Upper lobe of left lung (tissue), 6 donors: ENCODE results near the gene DSC2. TPM values are rescaled to one million over a fixed set of nuclear protein-coding genes. Genes with fewer than 3 reads are reported as not detected.

Experiments used
- ATAC-seq, 2 donors: fragments of 200-7000 bp; cut with Tn5 transposase; one replicate each; pipeline ENCODE4 v1.9.1; 2022; ENCODE audit warnings: mild to moderate bottlenecking in 2 of 2, moderate library complexity in 2 of 2; ENCODE audit not compliant: low FRiP score in 2 of 2
- DNase-seq, 2 donors: peaks; one replicate each; pipeline ENCODE4 v3.0.0-alpha.2; 2019 to 2020
- H3K27ac ChIP-seq, 4 donors: fragments of 200-600 bp; sonication (generic); one replicate each; pipeline ENCODE4 v1.5.1; 2016 to 2019
- H3K27me3 ChIP-seq, 4 donors: fragments of 200-600 bp; sonication (generic); one replicate each; pipeline ENCODE4 v1.5.1; 2017 to 2019
- H3K36me3 ChIP-seq, 4 donors: fragments of 200-600 bp; sonication (generic); one replicate each; pipeline ENCODE4 v1.5.1; 2016 to 2019
- H3K4me1 ChIP-seq, 4 donors: fragments of 200-600 bp; sonication (generic); one replicate each; pipeline ENCODE4 v1.5.1; 2018 to 2019
- H3K4me3 ChIP-seq, 4 donors: fragments of 200-600 bp; sonication (generic); one replicate each; pipeline ENCODE4 v1.5.1; 2017 to 2019; ENCODE audit warnings: mild to moderate bottlenecking in 2 of 4, moderate library complexity in 1 of 4
- H3K9me3 ChIP-seq, 4 donors: fragments of 200-600 bp; sonication (generic); one replicate each; pipeline ENCODE4 v1.5.1; 2018 to 2019
- EP300 ChIP-seq, 4 donors: sonication (generic); formaldehyde crosslinking; IDR thresholded peaks; one replicate each; pipeline ENCODE4 v1.5.1; 2017; ENCODE audit warnings: antibody characterized with exemption in 4 of 4, control low read depth in 2 of 4
- POLR2A ChIP-seq, 4 donors: fragments of 450-650 bp; IDR thresholded peaks; one replicate each; pipeline ENCODE4 v1.5.1; 2016 to 2017; ENCODE audit warnings: antibody characterized with exemption in 4 of 4, mild to moderate bottlenecking in 2 of 4
- POLR2AphosphoS5 ChIP-seq, 2 donors: sonication (generic); formaldehyde crosslinking; IDR thresholded peaks; one replicate each; pipeline ENCODE4 v1.5.1; 2017; ENCODE audit warnings: antibody characterized with exemption in 2 of 2
- WGBS, 2 donors: methylation state at CpG; one replicate each; pipeline ENCODE4 v1.1.5; 2017 to 2018; 5-methylcytosine and 5-hydroxymethylcytosine counted together
- total RNA-seq, 6 donors: library from RNA; depleted of rRNA in 4 of 6; stranded (reverse); fragments of >200 nt in 4 of 6; gene quantifications; one replicate each; pipeline versions ENCODE4 v1.1.0 to v1.2.1, GENCODE V29; 2016 to 2021
- TF ChIP-seq, protein P1 (sequence below), 6 experiments: fragments of 450-650 bp in 4 of 6; fragments of 200-600 bp in 2 of 6; sonication (generic) in 2 of 6; IDR thresholded peaks; one replicate each; pipeline ENCODE4 v1.5.1; 2016 to 2019; ENCODE audit warnings: antibody characterized with exemption in 6 of 6
- donor health status: DM: no; HTN: no; CAD: no; lungs with moderate emphysema.
- donor health status: DM: no; HTN: yes; CAD: no; lungs with severe emphysema.

Gene DSC2
- total RNA-seq, 6 donors from 2014 or later, result 2.1 to 19.5 (median 13.2) TPM

- Histone ChIP-seq H3K4me3 (no peak overlapping the region), H3K36me3 (no peaks in the 10 kb centered on the region), H3K27me3 (no peaks in the 10 kb centered on the region), H3K27ac (no peak overlapping the region), H3K4me1 (no peaks in the 10 kb centered on the region), H3K9me3 (no peaks in the 10 kb centered on the region)
- TF ChIP-seq POLR2A (IDR thresholded peaks at IDR 0.05), result no peak
- TF ChIP-seq, protein P1, sequence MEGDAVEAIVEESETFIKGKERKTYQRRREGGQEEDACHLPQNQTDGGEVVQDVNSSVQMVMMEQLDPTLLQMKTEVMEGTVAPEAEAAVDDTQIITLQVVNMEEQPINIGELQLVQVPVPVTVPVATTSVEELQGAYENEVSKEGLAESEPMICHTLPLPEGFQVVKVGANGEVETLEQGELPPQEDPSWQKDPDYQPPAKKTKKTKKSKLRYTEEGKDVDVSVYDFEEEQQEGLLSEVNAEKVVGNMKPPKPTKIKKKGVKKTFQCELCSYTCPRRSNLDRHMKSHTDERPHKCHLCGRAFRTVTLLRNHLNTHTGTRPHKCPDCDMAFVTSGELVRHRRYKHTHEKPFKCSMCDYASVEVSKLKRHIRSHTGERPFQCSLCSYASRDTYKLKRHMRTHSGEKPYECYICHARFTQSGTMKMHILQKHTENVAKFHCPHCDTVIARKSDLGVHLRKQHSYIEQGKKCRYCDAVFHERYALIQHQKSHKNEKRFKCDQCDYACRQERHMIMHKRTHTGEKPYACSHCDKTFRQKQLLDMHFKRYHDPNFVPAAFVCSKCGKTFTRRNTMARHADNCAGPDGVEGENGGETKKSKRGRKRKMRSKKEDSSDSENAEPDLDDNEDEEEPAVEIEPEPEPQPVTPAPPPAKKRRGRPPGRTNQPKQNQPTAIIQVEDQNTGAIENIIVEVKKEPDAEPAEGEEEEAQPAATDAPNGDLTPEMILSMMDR (IDR thresholded peaks at IDR 0.05), result no peak
- TF ChIP-seq EP300 (IDR thresholded peaks at IDR 0.05), result no peak
- TF ChIP-seq POLR2AphosphoS5 (IDR thresholded peaks at IDR 0.05), result no peak
- DNase-seq, result no peak
- ATAC-seq, result no peak
- WGBS, 2 donors, result 80 to 84% methylated on average over 2 of the region's 2 CpGs
These were observed 14.8 kb upstream of the DSC2 start for GRCh38 chr18:31116853-31117595.

- Histone ChIP-seq H3K27me3 (no peaks in the 10 kb centered on the region), H3K4me3 (no peak overlapping the region), H3K4me1 (no peaks in the 10 kb centered on the region), H3K27ac (no peak overlapping the region), H3K9me3 (no peaks in the 10 kb centered on the region), H3K36me3 (no peaks in the 10 kb centered on the region)
- TF ChIP-seq POLR2A (IDR thresholded peaks at IDR 0.05) (no peak), EP300 (IDR thresholded peaks at IDR 0.05) (no peak), POLR2AphosphoS5 (IDR thresholded peaks at IDR 0.05) (no peak)
- TF ChIP-seq, protein P1 (IDR thresholded peaks at IDR 0.05), result no peak
- no peak for ATAC-seq
- DNase-seq, result no peak
- WGBS, 2 donors, result 87 to 89% methylated on average over 2 of the region's 2 CpGs
These were observed 10.6 kb upstream of the DSC2 start for GRCh38 chr18:31112804-31113203.

DNA sequence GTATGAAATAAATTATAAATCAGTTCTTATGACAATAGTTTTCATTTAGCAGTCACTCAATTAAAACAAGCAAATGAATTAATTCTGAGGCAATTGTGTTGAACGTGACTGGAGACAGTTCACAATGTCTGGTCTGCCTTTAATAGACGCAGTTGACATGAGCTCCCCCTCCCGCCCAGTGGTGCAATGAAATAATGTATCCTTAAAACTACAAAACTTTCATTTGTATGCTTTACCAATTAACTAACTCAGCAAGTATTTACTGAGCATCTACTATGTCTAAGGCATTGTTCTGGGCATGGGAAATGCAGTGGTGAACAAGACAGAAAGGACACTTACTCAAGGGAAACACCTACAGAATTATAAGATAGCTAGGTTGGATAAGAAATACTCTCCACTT, 3.5 kb upstream of the DSC2 start:
- ATAC-seq (no peak), DNase-seq (no peak)
- no peak for TF ChIP-seq POLR2AphosphoS5 (IDR thresholded peaks at IDR 0.05)
- TF ChIP-seq POLR2A (IDR thresholded peaks at IDR 0.05), result no peak
- TF ChIP-seq EP300 (IDR thresholded peaks at IDR 0.05), result no peak
- TF ChIP-seq, protein P1 (IDR thresholded peaks at IDR 0.05), result no peak
- WGBS, 2 donors, result 90 to 94% methylated on average over 3 of the region's 3 CpGs
- Histone ChIP-seq H3K9me3 (no peaks in the 10 kb centered on the region), H3K27me3 (no peaks in the 10 kb centered on the region), H3K4me1 (peaks cover 0 to 13% (median 6%) of the 10 kb centered on the region in 4 donors), H3K27ac (no peak overlapping the region), H3K36me3 (no peaks in the 10 kb centered on the region), H3K4me3 (no peak overlapping the region)

- no peaks in the 10 kb centered on the region for H3K9me3 ChIP-seq
- H3K36me3 ChIP-seq, result no peaks in the 10 kb centered on the region
- TF ChIP-seq, protein P1 (IDR thresholded peaks at IDR 0.05), result no peak
- TF ChIP-seq POLR2AphosphoS5 (IDR thresholded peaks at IDR 0.05) (no peak), POLR2A (IDR thresholded peaks at IDR 0.05) (no peak), EP300 (IDR thresholded peaks at IDR 0.05) (no peak)
- no peak for DNase-seq
- no peak for ATAC-seq
- H3K4me1 ChIP-seq, result peaks cover 0 to 13% (median 6%) of the 10 kb centered on the region in 4 donors
- no peaks in the 10 kb centered on the region for H3K27me3 ChIP-seq
- H3K4me3 ChIP-seq, result no peak overlapping the region
- H3K27ac ChIP-seq, result no peak overlapping the region
- 46 to 65% methylated on average over 3 of the region's 3 CpGs for WGBS, 2 donors
These were observed 2.2 kb upstream of the DSC2 start for GRCh38 chr18:31104444-31104843.

DNA sequence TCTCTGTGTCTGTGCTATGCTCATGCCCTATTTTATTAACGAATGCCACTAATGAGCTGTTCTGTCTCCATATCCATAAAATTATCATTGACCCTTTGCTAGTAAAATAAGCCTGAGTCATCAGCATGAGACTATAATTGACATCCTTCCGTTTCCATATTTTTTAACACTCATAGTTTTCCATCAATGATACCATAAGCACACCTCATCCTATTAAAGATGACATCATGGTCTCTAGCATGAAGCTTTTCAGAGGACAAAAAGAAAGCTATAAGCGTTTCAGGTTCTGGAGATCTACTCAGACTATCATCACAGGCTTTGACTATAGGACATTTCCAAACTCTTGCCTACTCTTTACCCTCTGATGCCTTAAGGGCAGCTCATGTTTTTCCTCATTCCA, 1.2 kb upstream of the DSC2 start:
- H3K27ac ChIP-seq, result no peak overlapping the region
- no peak overlapping the region for H3K4me3 ChIP-seq
- H3K4me1 ChIP-seq, result peaks cover 0 to 13% (median 6%) of the 10 kb centered on the region in 4 donors
- WGBS, 2 donors, result 88 to 89% methylated on average over 3 of the region's 3 CpGs
- no peak for ATAC-seq
- DNase-seq, result no peak
- H3K27me3 ChIP-seq, result no peaks in the 10 kb centered on the region
- H3K36me3 ChIP-seq, result no peaks in the 10 kb centered on the region
- TF ChIP-seq, protein P1 (IDR thresholded peaks at IDR 0.05), result no peak
- TF ChIP-seq POLR2AphosphoS5 (IDR thresholded peaks at IDR 0.05) (no peak), POLR2A (IDR thresholded peaks at IDR 0.05) (no peak), EP300 (IDR thresholded peaks at IDR 0.05) (no peak)
- H3K9me3 ChIP-seq, result no peaks in the 10 kb centered on the region
